Hepatocyte (in vitro differentiated cells): ENCODE results near the gene ICE2.

Experiments used
- EZH2 ChIP-seq: fragments of 200-600 bp; sonication (generic); IDR thresholded peaks from 2 replicates; pipeline ENCODE4 v1.6.1; 2016; ENCODE audit warnings: antibody characterized with exemption, mild to moderate bottlenecking, borderline replicate concordance
- TF ChIP-seq, protein P1 (sequence below): fragments of 200-600 bp; sonication (generic); IDR thresholded peaks from 2 replicates; pipeline ENCODE4 v1.5.1; 2016; ENCODE audit warnings: antibody characterized with exemption, mild to moderate bottlenecking; ENCODE audit not compliant: poor library complexity

GRCh38 chr15:60373745-60374144 is 105.2 kb downstream of the ICE2 start:
- TF ChIP-seq, protein P1, sequence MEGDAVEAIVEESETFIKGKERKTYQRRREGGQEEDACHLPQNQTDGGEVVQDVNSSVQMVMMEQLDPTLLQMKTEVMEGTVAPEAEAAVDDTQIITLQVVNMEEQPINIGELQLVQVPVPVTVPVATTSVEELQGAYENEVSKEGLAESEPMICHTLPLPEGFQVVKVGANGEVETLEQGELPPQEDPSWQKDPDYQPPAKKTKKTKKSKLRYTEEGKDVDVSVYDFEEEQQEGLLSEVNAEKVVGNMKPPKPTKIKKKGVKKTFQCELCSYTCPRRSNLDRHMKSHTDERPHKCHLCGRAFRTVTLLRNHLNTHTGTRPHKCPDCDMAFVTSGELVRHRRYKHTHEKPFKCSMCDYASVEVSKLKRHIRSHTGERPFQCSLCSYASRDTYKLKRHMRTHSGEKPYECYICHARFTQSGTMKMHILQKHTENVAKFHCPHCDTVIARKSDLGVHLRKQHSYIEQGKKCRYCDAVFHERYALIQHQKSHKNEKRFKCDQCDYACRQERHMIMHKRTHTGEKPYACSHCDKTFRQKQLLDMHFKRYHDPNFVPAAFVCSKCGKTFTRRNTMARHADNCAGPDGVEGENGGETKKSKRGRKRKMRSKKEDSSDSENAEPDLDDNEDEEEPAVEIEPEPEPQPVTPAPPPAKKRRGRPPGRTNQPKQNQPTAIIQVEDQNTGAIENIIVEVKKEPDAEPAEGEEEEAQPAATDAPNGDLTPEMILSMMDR, result no peak
- TF ChIP-seq EZH2, result no peak
